PFSK-1 (cell line): ENCODE measurements around the gene COIL.

Experiments
- REST ChIP-seq, 2 experiments: IDR thresholded peaks; 2 replicates each; pipeline versions ENCODE4 v1.6.1 to v1.8.0; 2011 to 2012; ENCODE audit warnings: low read depth in 2 of 2, low read length in 2 of 2, control low read depth in 1 of 2, inconsistent platforms in 1 of 2, mild to moderate bottlenecking in 1 of 2, moderate library complexity in 1 of 2; ENCODE audit not compliant: insufficient read depth in 1 of 2
- SIN3A ChIP-seq: IDR thresholded peaks from 2 replicates; pipeline ENCODE4 v1.6.1; 2012; ENCODE audit warnings: mild to moderate bottlenecking, low read length, moderate library complexity, borderline replicate concordance; ENCODE audit not compliant: insufficient read depth
- TAF1 ChIP-seq: IDR thresholded peaks from 2 replicates; pipeline ENCODE4 v1.6.1; 2012; ENCODE audit warnings: low read length, control low read depth, borderline replicate concordance; ENCODE audit not compliant: insufficient read depth

- TF ChIP-seq REST (IDR thresholded peaks at IDR 0.05; ENCODE audit: insufficient read depth in 1 of 2, low read depth in 2 of 2, low read length in 2 of 2): no peak
- no peak for TF ChIP-seq TAF1
- TF ChIP-seq SIN3A: no peak
These were observed 46.1 kb downstream of the COIL start for GRCh38 chr17:56914581-56915273.
